Stimulated activated CD4-positive, alpha-beta T cell treated with anti-CD3 and anti-CD28 coated beads, Interleukin-1b, Interleukin-23, amount 100 ng/mL, for 24 hours (primary cell): ENCODE results near the gene NOB1.
A peak's percentile ranks its signal among the peaks of the same experiment; 100 is the strongest.
"Not testable (repeated sequence)": the region's sequence is repeated elsewhere in the genome, so short reads cannot be mapped to it uniquely, and the experiment has no call there.

Source experiments
- DNase-seq, 4 experiments: peaks; one replicate each; pipeline ENCODE4 v3.0.0-alpha.2; 2020; ENCODE audit warnings: low read depth in 4 of 4, low spot score in 1 of 4

Gene NOB1

GRCh38 chr16:69754469-69755310 lies at the start of gene NOB1:
Gene NOB1 (minus strand): TSS chr16:69754926. CDS start chr16:69754910, 16 bp downstream.
- DNase-seq = peak; percentile 88 to 94 (median 94)

- DNase-seq = no peak
Measured at GRCh38 chr16:69804297-69804696, 49.6 kb upstream of the NOB1 start.

GRCh38 chr16:69799611-69800031 lies 44.9 kb upstream of the NOB1 start:
- DNase-seq = no peak

GRCh38 chr16:69798466-69798865 lies 43.7 kb upstream of the NOB1 start:
- DNase-seq = no peak

- no peak for DNase-seq
Measured at GRCh38 chr16:69796285-69797118, 41.8 kb upstream of the NOB1 start.

GRCh38 chr16:69794486-69794885 lies 39.8 kb upstream of the NOB1 start:
- DNase-seq = no peak

- no peak for DNase-seq
Measured at GRCh38 chr16:69793526-69793925, 38.8 kb upstream of the NOB1 start.

- DNase-seq = not testable (repeated sequence)
Measured at GRCh38 chr16:69791391-69791847, 36.7 kb upstream of the NOB1 start.

- no peak for DNase-seq
Measured at GRCh38 chr16:69787883-69788282, 33.2 kb upstream of the NOB1 start.

GRCh38 chr16:69784586-69784985 lies 29.9 kb upstream of the NOB1 start:
- no peak for DNase-seq

GRCh38 chr16:69781118-69781517 lies 26.4 kb upstream of the NOB1 start:
- no peak for DNase-seq

- no peak for DNase-seq
Measured at GRCh38 chr16:69779724-69780123, 25.0 kb upstream of the NOB1 start.

GRCh38 chr16:69775563-69775962 lies 20.8 kb upstream of the NOB1 start:
- no peak for DNase-seq

- DNase-seq = no peak
Measured at GRCh38 chr16:69773260-69773947, 18.7 kb upstream of the NOB1 start.

GRCh38 chr16:69771651-69771967 lies 16.9 kb upstream of the NOB1 start:
- no peak for DNase-seq

GRCh38 chr16:69769404-69769803 lies 14.7 kb upstream of the NOB1 start:
- DNase-seq = no peak

GRCh38 chr16:69768666-69769065 lies 13.9 kb upstream of the NOB1 start:
- no peak for DNase-seq

GRCh38 chr16:69767459-69768229 lies 12.9 kb upstream of the NOB1 start:
- no peak for DNase-seq

GRCh38 chr16:69763599-69763942 lies 8.8 kb upstream of the NOB1 start:
- no peak for DNase-seq

GRCh38 chr16:69762814-69763598 lies 8.3 kb upstream of the NOB1 start:
- DNase-seq = no peak
